IMR-90 (cell line): Measurements from ENCODE around the gene OTP. TPM values are rescaled to one million over a fixed set of nuclear protein-coding genes. Genes with fewer than 3 reads are reported as not detected.

Experiments used
- ATAC-seq: fragments of 200-7000 bp; cut with Tn5 transposase; 2 replicates; pipeline ENCODE4 v1.9.1; 2020; ENCODE audit warnings: low read depth, mild to moderate bottlenecking, moderate library complexity
- BruUV-seq: library from RNA; stranded (reverse); fragments of 400-500 nt; replicated peaks from 2 replicates; lab custom pipeline; 2021; lab: Mats Ljungman, UMichigan
- CTCF ChIA-PET: fragments of 300-600 bp; formaldehyde crosslinking; extraction: SDS; loops from one replicate; lab custom pipeline; 2021; ENCODE audit warnings: antibody characterized with exemption; lab: Yijun Ruan, JAX
- POLR2A ChIA-PET: fragments of 300-600 bp; sonication (Branson Sonifier 250); formaldehyde crosslinking; loops from one replicate; lab custom pipeline; 2022; ENCODE audit warnings: antibody characterized with exemption; ENCODE audit not compliant: unreplicated experiment; lab: Charles Lee
- DNase-seq: peaks from one replicate; pipeline ENCODE4 v3.0.0; 2013
- H2AFZ ChIP-seq: replicated peaks from 2 replicates; pipeline ENCODE3; 2013; ENCODE audit warnings: low read length, mild to moderate bottlenecking; ENCODE audit not compliant: poor library complexity
- H2AK5ac ChIP-seq: 2 replicates; pipeline ENCODE4 v1.6.1; 2013; ENCODE audit warnings: low read depth, low read length, inconsistent platforms
- H2AK9ac ChIP-seq: replicated peaks from 2 replicates; pipeline ENCODE3; 2013; ENCODE audit warnings: mild to moderate bottlenecking, low read depth, low read length, moderate library complexity; ENCODE audit not compliant: poor library complexity
- H2BK120ac ChIP-seq: 2 replicates; pipeline ENCODE4 v1.6.1; 2013; ENCODE audit warnings: low read depth, low read length, inconsistent platforms
- H2BK15ac ChIP-seq: 3 replicates; pipeline ENCODE4 v1.6.1; 2013; ENCODE audit warnings: low read depth, low read length, inconsistent platforms
- H2BK20ac ChIP-seq: 2 replicates; pipeline ENCODE4 v1.6.1; 2013; ENCODE audit warnings: low read depth, mild to moderate bottlenecking, inconsistent platforms, low read length, moderate library complexity
- H2BK5ac ChIP-seq: 2 replicates; pipeline ENCODE4 v1.6.1; 2013; ENCODE audit warnings: mild to moderate bottlenecking, low read depth, low read length, inconsistent platforms; ENCODE audit not compliant: poor library complexity, severe bottlenecking
- H3K14ac ChIP-seq: replicated peaks from 2 replicates; pipeline ENCODE4 v1.6.1; 2013; ENCODE audit warnings: low read depth, low read length, inconsistent platforms
- H3K18ac ChIP-seq: 2 replicates; pipeline ENCODE4 v1.6.1; 2013; ENCODE audit warnings: low read depth, low read length, control low read depth
- H3K23ac ChIP-seq: 2 replicates; pipeline ENCODE4 v1.6.1; 2013; ENCODE audit warnings: low read depth, low read length, inconsistent platforms
- H3K27ac ChIP-seq: 2 replicates; pipeline ENCODE4 v1.5.1; 2013; ENCODE audit warnings: mild to moderate bottlenecking, control low read depth, low read length; ENCODE audit not compliant: insufficient read depth
- H3K27me3 ChIP-seq: 2 replicates; pipeline ENCODE4 v1.6.1; 2013; ENCODE audit warnings: low read length; ENCODE audit not compliant: control insufficient read depth, insufficient read depth
- H3K36me3 ChIP-seq: 2 replicates; pipeline ENCODE4 v1.6.1; 2013; ENCODE audit warnings: low read length, mixed read lengths; ENCODE audit not compliant: control insufficient read depth, insufficient read depth
- H3K4ac ChIP-seq: 2 replicates; pipeline ENCODE4 v1.6.1; 2013; ENCODE audit warnings: low read depth, low read length, inconsistent platforms
- H3K4me1 ChIP-seq: 2 replicates; pipeline ENCODE4 v1.6.1; 2013; ENCODE audit warnings: low read length, mixed read lengths; ENCODE audit not compliant: control insufficient read depth, insufficient read depth
- H3K4me2 ChIP-seq: 2 replicates; pipeline ENCODE4 v1.6.1; 2013; ENCODE audit warnings: low read depth, mild to moderate bottlenecking, control low read depth, low read length, moderate library complexity
- H3K4me3 ChIP-seq: 2 replicates; pipeline ENCODE4 v1.5.1; 2013; ENCODE audit warnings: low read depth, mild to moderate bottlenecking, control low read depth, low read length, moderate library complexity; ENCODE audit not compliant: insufficient read depth
- H3K56ac ChIP-seq: 2 replicates; pipeline ENCODE4 v1.6.1; 2013; ENCODE audit warnings: low read length, inconsistent platforms; ENCODE audit not compliant: insufficient read depth; ENCODE audit errors: extremely low read depth
- H3K79me1 ChIP-seq, 2 experiments: 2 replicates each; pipeline ENCODE4 v1.6.1; 2013; ENCODE audit warnings: low read length in 2 of 2, inconsistent platforms in 1 of 2, low read depth in 1 of 2
- H3K9ac ChIP-seq: 2 replicates; pipeline ENCODE4 v1.6.1; 2013; ENCODE audit warnings: low read depth, low read length, control low read depth
- H3K9me1 ChIP-seq: 2 replicates; pipeline ENCODE4 v1.6.1; 2013; ENCODE audit warnings: low read length, inconsistent platforms; ENCODE audit not compliant: insufficient read depth
- H3K9me3 ChIP-seq: 2 replicates; pipeline ENCODE4 v1.6.1; 2013; ENCODE audit warnings: low read length; ENCODE audit not compliant: control insufficient read depth, insufficient read depth
- H4K20me1 ChIP-seq: 2 replicates; pipeline ENCODE4 v1.6.1; 2013; ENCODE audit warnings: low read length, inconsistent platforms; ENCODE audit not compliant: insufficient read depth
- H4K5ac ChIP-seq: 2 replicates; pipeline ENCODE4 v1.6.1; 2013; ENCODE audit warnings: mild to moderate bottlenecking, low read depth, low read length, control low read depth
- H4K8ac ChIP-seq, 2 experiments: 2 replicates each; pipeline ENCODE4 v1.6.1; 2013; ENCODE audit warnings: low read depth in 2 of 2, low read length in 2 of 2, control low read depth in 1 of 2, inconsistent platforms in 1 of 2
- H4K91ac ChIP-seq: 2 replicates; pipeline ENCODE4 v1.6.1; 2013; ENCODE audit warnings: low read depth, low read length, inconsistent platforms; ENCODE audit not compliant: insufficient read depth
- BHLHE40 ChIP-seq: fragments of 150-350 bp; IDR thresholded peaks from 2 replicates; pipeline ENCODE4 v1.6.1; 2016; ENCODE audit warnings: mild to moderate bottlenecking, low read depth, low read length
- CHD1 ChIP-seq: IDR thresholded peaks from 2 replicates; pipeline ENCODE4 v1.6.1; 2012; ENCODE audit warnings: low read depth, low read length, improper control_type of control experiment
- MAFK ChIP-seq: IDR thresholded peaks from 2 replicates; pipeline ENCODE4 v1.6.1; 2012; ENCODE audit warnings: low read depth, low read length, improper control_type of control experiment
- MAZ ChIP-seq: IDR thresholded peaks from 2 replicates; pipeline ENCODE4 v1.6.1; 2012; ENCODE audit warnings: low read depth, mild to moderate bottlenecking, low read length, improper control_type of control experiment, moderate library complexity, borderline replicate concordance
- NFE2L2 ChIP-seq: fragments of 150-350 bp; IDR thresholded peaks from 2 replicates; pipeline ENCODE4 v1.6.1; 2016; ENCODE audit warnings: low read depth, mild to moderate bottlenecking, low read length
- RCOR1 ChIP-seq: IDR thresholded peaks from 2 replicates; pipeline ENCODE4 v1.6.1; 2012; ENCODE audit warnings: mild to moderate bottlenecking, low read length, improper control_type of control experiment; ENCODE audit not compliant: insufficient replicate concordance
- RFX5 ChIP-seq: IDR thresholded peaks from 2 replicates; pipeline ENCODE4 v1.8.0; 2012; ENCODE audit warnings: low read depth, mild to moderate bottlenecking, low read length, moderate library complexity
- SMC3 ChIP-seq: fragments of 150-350 bp; IDR thresholded peaks from 2 replicates; pipeline ENCODE4 v1.6.1; 2016; ENCODE audit warnings: low read depth, mild to moderate bottlenecking, antibody characterized with exemption, low read length, moderate library complexity
- WGBS, 2 experiments: methylation state at CpG; one replicate each; pipeline versions ENCODE4 v1.1.5 to v1.1.7; 2013; ENCODE audit warnings: missing lambda C conversion rate in 2 of 2; ENCODE audit not compliant: insufficient read length in 1 of 2; ENCODE audit errors: extremely low coverage in 2 of 2; 5-methylcytosine and 5-hydroxymethylcytosine counted together
- dilution Hi-C: fragments of 300-500 bp; cut with HindIII; formaldehyde crosslinking; loops from one replicate; pipeline ENCODE4 v1.14.3; 2018; ENCODE audit warnings: low sequenced_read_pairs; ENCODE audit not compliant: unreplicated experiment
- in situ Hi-C: fragments of 300-500 bp; cut with MboI; formaldehyde crosslinking; loops from 3 replicates; pipeline ENCODE4 v1.14.3; 2019; ENCODE audit warnings: low sequenced_read_pairs, inconsistent platforms, mixed read lengths
- intact Hi-C: fragments of 100-400 bp; cut with micrococcal nuclease; formaldehyde crosslinking; loops from 2 replicates; pipeline ENCODE4 v1.10.0; 2022
- polyA plus RNA-seq, 3 experiments: library from polyadenylated mRNA; depleted of rRNA; stranded (reverse); fragments of >200 nt; gene quantifications; 2 replicates each; pipeline ENCODE4 v1.2.3, GENCODE V29; 2012; ENCODE audit warnings: low replicate concordance in 1 of 3
- total RNA-seq: library from RNA; depleted of rRNA; stranded (reverse); fragments of >200 nt; gene quantifications from 2 replicates; pipeline ENCODE4 v1.2.3, GENCODE V29; 2012
- TF ChIP-seq, protein P1 (sequence below): fragments of 150-350 bp; IDR thresholded peaks from 2 replicates; pipeline ENCODE4 v1.6.1; 2016; ENCODE audit warnings: low read depth, mild to moderate bottlenecking, low read length, moderate library complexity, borderline replicate concordance

The OTP gene
- total and polyA plus RNA-seq, 2 of the 4 experiments (the other 2 are of a cell fraction) = not detected

DNA sequence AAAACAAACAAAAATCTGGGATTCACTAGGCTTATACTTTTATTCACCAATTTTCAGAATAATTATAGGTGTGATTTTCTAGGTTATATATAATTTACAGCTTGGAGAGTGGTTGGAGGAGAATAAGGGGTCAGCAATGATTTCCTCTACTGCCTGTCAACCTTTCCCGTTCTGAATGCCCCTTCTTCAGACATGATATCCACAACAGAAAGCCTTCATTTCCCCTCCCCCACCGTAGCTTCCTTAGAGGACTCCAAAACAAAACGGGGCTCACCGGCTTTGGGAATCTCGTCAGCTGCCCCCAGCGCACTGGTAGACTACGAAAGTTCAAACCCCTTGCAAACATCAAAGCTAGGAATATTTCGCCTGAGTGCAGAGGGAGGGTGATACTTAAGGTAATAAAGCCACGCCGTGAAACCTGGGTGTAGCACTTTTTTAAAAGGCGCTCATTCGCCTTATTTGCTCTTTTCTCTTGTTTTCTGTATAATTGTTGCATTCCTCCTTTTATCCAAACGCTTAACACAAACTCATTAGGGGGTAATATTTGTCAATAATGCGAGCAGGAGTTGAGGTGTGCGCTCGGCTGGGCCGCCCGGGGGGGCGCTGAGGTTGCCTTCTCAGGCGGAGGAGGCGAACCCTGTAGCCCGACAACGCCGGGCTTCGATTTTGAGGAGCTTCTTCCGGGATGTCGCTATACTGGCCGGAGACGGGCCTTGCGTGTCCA is 2.4 kb downstream of the OTP start:
- in situ Hi-C loops (no loop called here), intact Hi-C loops (loop anchor here (10.0 kb wide), 1 partner anchor 491 kb away; no protein-coding TSS in a partner anchor), dilution Hi-C loops (no loop called here)
- Histone ChIP-seq H4K91ac (no peak overlapping the region), H4K8ac (no peak overlapping the region), H3K27ac (no peak overlapping the region), H2BK20ac (no peak overlapping the region), H2BK5ac (no peak overlapping the region), H2BK120ac (no peak overlapping the region), H3K27me3 (peaks cover 82% of the 10 kb centered on the region), H3K4ac (no peak overlapping the region), H3K18ac (no peak overlapping the region), H3K4me3 (no peak overlapping the region), H3K56ac (no peak overlapping the region), H3K36me3 (no peaks in the 10 kb centered on the region), H2BK15ac (no peak overlapping the region), H4K5ac (no peak overlapping the region), H3K9me1 (no peaks in the 10 kb centered on the region), H4K20me1 (peaks cover 11% of the 10 kb centered on the region; the same call in 1 of the 2 replicates), H2AFZ (no peak overlapping the region), H3K9ac (no peak overlapping the region), H2AK5ac (no peak overlapping the region), H2AK9ac (no peak overlapping the region), H3K4me2 (no peak overlapping the region), H3K4me1 (no peaks in the 10 kb centered on the region), H3K9me3 (peaks cover 23% of the 10 kb centered on the region), H3K79me1 (no peaks in the 10 kb centered on the region), H3K14ac (no peak overlapping the region), H3K23ac (no peak overlapping the region)
- no peak for TF ChIP-seq BHLHE40
- TF ChIP-seq, protein P1, sequence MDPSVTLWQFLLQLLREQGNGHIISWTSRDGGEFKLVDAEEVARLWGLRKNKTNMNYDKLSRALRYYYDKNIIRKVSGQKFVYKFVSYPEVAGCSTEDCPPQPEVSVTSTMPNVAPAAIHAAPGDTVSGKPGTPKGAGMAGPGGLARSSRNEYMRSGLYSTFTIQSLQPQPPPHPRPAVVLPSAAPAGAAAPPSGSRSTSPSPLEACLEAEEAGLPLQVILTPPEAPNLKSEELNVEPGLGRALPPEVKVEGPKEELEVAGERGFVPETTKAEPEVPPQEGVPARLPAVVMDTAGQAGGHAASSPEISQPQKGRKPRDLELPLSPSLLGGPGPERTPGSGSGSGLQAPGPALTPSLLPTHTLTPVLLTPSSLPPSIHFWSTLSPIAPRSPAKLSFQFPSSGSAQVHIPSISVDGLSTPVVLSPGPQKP = no peak
- TF ChIP-seq MAFK = no peak
- TF ChIP-seq CHD1 = no peak
- no peak for TF ChIP-seq SMC3
- TF ChIP-seq RFX5 = no peak
- TF ChIP-seq MAZ = no peak
- no peak for TF ChIP-seq RCOR1
- no peak for TF ChIP-seq NFE2L2
- DNase-seq (no peak), ATAC-seq (no peak)
- ChIA-PET CTCF (interaction anchor here (0.5 to 0.6 kb wide), 2 partner anchors 63 to 323 kb away, joined by 3 to 5 read pairs; no protein-coding TSS in a partner anchor), POLR2A (no interaction called here)
- BruUV-seq = no TSS peak
- WGBS, 2 experiments = no CpG with 5 or more reads among the region's 30 CpGs
